Stimulated activated CD4-positive, alpha-beta T cell treated with anti-CD3 and anti-CD28 coated beads, Interleukin-4, amount 100 ng/mL, for 1 hour (primary cell): ENCODE results near the gene RGS3.
A peak's percentile ranks its signal among the peaks of the same experiment; 100 is the strongest.

Source experiments
- DNase-seq: peaks from one replicate; pipeline ENCODE4 v3.0.0-alpha.2; 2020

RGS3 gene

GRCh38 chr9:113608082-113608685, 144.7 kb downstream of the RGS3 start:
- no peak for DNase-seq

DNA sequence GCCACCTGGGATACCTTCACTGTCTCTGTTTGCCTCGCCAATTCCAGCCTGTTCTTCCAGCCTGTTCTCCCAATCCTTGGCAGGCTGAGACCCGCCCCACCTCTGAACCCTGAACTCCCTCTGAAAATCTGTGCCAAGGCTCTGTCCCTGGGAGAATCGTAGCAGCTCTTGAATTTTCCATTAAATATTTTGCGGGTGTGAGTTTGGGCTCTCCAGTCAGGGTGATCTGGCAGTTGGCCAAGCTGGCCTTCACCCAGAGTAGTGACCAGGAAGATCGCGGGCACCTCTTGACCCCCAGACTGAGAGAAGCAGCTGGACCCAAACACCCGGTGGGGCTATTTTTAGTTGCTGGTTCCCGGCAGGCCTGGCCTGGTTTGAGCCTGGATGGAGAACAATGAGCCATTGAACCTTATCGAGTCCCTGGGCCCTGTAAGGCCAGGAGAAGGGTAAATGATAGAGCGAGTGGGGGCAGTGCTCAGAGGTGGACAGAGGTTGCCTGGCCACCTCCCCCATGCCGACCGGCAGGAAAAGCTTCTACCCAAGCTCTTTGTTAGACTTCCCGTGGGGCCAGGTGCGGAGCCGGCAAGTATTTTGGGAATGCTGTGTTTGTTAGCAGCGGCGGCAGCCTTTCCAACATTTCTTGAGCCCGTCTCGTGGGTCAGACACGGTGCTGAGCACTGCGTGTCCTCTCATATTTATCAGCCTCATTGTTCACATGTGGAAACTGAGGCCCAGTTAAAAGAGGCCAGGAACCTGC, 146.2 kb downstream of the RGS3 start:
- no peak for DNase-seq

DNA sequence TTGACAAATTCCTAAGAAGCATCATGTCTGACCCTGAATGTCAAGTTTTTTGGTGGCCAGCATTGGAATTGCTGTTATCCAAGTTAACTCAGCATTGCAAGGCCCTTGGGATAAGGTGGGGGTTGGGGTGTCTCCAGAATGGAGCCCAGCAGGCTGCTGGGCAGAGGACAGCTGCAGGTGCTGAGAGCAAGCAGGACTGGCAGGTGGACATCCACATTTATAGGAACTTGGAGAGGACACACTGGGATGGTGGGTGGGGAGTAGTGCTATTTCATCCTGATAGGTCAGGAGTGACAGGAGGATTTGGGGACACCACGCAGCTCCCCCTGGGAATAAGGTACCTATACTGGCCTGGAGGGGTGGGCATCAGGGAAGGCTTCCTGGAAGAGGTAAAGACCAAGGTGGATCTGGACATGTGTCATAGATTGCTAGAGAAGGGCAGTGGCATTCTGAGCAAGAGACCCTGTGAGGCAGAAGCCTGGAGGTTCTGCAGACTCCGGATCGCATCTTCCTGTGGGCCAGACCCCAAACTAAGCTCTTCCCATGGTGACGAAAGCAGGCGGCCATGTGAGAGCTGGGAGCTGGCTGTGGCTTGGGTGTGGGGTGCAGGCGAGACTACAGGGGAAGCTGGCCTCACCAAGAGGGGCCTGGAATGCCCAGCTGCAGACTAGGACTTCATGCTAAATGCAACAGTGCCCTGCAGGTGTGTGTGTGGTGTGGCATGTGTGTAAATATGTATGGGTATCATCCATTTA, 148.1 kb downstream of the RGS3 start:
- no peak for DNase-seq

DNA sequence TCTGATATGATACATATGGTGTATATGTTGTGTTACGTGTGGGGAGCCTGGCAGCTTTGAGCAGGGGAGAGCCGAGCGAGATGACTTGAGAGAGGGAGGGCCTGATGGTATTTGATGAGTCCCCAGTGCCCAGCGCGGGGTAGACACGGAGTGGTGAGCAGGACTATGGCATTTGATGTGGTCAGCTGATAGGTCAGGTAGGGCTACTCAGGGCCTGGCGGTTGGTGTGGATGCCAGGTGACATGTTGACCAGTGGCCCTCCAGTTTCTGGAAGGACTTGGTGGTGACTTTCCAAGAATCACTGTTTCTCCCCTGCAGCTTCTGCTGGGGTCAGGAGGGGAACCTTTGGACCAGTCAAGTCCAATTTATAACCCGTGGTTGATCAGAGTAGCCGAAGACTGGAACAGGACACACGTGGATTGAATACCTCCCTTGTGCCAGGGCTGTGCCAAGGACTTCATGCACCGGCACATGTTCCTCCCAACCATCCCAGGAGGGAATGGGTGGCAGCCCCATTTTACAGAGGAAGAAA, 148.8 kb downstream of the RGS3 start:
- no peak for DNase-seq

DNA sequence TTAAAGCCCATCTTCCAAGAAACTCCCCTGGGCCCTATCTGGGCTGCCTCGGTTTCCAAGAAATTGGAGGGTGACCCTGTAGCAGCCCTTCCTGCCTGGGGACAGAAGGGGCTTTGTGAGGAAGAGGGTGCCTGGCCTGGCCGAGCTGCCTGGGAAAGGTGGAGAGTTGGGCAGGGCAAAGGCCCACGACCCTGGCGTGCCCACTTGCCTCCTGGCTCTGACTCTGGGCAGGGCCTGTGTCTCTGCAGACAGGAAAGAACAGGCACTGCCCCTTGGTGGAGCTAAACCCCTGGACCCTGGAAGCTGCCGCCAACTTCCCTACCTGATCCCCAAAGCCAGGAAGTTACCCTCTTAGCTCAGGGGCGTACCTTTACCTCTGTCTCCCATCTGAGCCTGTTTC, 149.3 kb downstream of the RGS3 start:
- no peak for DNase-seq

DNA sequence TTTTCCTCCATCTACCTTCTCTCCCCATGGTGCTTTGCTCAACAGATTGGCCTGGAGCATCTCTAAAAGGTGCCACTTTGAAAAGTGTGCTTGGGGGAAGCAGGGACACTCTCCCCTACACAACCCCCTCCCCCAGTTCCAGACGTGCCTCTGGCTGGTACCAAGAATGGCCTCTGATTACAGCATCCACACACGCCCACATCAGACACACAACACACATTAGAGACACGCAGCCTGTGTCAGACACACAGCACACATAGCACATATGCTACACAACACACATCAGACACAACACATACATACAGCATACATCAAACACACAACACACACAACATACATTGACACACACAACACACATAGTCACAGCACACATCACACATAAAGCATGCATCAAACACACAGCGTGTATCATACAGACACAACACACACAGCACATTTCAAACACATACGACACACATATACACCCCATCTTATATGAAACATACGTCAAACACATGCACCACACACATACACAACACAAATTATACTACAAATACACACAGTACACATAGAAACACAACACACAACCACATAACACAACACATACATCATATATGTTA, 150.4 kb downstream of the RGS3 start:
- no peak for DNase-seq

DNA sequence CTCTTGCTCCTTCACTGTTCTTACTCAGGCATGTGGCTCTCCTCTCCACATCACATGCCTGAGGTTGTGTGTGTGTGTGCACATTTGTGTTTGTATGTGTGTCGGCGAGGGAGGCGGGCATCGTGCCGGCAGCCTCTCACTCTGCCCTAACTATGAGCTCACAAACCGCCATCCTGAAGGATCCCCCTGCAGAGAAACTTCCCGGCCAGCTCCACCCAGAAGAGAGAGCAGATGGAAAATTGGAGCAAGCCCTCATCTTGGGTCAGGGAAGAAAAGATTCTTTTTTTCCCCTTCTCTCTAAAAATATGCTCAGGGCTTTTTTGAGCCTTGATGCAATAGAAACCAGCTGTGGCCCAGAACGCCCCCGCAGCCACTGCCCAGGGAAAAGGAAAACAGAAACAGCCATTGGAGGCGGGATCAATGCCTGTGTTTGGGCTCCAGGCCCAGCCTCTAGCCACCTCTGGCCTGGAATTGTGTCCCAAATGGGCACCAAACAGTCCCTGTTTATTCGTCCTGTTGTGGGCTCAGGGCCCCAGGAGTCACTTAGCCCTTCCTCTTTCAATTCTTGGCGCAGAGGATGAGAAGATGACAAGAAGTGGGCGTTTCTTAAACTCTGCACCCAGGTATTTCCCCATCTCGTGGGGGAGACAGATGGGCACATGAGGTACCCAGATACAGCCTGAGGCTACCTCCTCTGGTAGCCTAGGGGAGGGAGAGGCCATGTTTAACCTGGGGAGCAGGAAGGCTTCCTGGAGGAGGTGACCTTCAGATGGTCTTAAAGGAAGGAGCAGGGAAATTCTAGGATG, 151.5 kb downstream of the RGS3 start:
- DNase-seq = no peak

DNA sequence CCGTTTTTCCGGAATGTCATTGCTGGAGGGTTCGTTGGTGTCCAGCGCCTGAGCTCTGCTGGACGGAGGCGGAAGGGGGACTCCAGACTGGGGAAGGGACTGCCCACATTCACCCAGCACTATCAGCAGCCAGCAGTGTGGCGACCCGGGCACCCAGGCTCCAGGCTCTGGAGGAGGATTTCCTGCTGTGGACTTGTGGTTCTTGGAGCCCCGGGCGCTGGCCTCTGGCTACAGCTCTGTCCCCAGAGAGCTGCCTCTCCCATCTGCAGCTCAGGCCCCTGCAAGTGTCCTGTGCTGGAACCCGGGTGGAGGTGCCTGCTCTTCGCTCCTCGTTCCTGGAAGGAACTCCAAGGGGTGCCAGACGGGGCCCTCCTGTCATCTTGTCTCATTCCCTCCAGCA, 152.6 kb downstream of the RGS3 start:
- no peak for DNase-seq

DNA sequence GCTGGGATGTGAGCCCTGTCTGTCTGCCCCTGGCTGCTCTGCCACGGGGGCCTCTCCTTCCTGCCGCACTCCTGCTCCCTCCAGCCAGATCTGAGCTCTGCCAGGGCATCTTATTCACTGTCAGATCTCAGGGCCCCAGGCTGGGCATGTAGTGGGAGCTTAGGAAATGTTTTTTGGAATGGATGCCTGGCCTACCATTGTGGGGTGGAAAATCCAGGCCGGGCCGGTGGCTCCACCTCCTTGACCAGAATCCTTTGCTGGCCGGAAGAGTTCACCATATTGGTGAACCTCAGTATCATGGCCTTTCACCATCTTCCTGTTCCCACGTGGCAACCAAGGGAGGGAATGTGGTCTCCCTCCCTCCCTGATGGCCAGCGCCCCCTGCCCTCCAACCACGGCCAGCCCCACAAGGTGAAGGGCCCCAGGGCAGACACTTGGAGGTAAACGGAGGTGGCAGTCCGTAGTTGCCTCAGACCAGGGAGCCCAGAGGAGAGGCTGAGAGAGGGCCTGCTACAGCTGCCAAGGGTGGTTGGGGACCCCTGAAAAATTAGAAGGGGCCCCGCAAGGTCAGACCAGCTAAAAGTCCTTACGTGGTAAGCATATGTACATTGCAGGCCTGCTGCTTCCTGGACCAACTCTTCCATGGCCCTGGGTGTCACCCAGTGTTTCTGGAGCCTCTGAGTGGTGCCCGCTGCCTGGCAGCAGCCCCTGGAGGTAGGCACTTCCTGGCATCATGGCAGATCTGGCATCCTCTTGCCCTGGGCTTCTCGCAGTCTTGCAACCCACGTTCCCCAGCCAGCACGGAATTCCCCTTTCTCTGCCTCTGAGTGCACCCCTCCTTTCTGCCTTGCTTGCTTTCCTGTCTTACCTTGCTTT, 153.3 kb downstream of the RGS3 start:
- peak; percentile 13 for DNase-seq

DNA sequence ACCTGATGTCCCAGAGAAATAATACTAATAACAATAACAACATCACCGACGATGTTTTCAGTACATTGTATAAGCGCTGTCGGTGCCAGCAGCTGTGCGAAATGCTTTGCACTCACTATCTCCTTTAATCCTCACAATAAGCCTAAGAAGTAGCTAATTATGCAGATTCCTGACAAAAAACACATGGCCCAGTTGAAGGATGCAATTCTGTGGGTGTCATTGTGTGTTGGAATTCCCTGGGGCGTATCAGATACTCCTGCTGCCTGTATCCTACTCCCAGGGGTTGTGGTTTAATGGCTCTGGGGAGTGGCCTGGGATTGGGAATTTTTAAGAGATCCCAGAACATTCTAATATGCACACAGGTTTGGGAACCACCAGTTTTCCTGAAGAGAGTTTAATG, 154.0 kb downstream of the RGS3 start:
- no peak for DNase-seq

- DNase-seq = no peak
Observed at GRCh38 chr9:113618836-113619490, 155.4 kb downstream of the RGS3 start.

- DNase-seq = no peak
Observed at GRCh38 chr9:113619491-113620376, 156.2 kb downstream of the RGS3 start.

- DNase-seq = no peak
Observed at GRCh38 chr9:113620377-113621161, 157.0 kb downstream of the RGS3 start.

GRCh38 chr9:113621309-113621791, 157.8 kb downstream of the RGS3 start:
- DNase-seq = no peak

DNA sequence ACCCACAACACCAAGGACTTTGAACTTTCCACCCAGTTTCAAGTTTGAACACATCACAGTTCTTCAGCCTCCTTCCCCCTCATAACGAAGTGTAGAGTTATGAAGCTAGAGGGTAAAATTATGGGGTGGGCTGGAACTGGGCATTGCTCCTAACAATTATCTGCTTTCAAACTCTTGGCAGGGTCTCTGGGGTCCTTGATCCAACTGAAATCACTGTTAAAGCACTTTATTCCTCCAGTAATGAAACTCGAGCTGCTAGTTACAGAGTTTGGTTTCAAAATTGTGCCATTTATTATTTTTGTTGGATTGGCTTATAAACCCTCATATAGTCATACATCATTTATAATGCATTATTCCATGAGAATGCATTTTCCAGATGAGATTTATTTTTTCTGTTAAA, 158.5 kb downstream of the RGS3 start:
- no peak for DNase-seq

DNA sequence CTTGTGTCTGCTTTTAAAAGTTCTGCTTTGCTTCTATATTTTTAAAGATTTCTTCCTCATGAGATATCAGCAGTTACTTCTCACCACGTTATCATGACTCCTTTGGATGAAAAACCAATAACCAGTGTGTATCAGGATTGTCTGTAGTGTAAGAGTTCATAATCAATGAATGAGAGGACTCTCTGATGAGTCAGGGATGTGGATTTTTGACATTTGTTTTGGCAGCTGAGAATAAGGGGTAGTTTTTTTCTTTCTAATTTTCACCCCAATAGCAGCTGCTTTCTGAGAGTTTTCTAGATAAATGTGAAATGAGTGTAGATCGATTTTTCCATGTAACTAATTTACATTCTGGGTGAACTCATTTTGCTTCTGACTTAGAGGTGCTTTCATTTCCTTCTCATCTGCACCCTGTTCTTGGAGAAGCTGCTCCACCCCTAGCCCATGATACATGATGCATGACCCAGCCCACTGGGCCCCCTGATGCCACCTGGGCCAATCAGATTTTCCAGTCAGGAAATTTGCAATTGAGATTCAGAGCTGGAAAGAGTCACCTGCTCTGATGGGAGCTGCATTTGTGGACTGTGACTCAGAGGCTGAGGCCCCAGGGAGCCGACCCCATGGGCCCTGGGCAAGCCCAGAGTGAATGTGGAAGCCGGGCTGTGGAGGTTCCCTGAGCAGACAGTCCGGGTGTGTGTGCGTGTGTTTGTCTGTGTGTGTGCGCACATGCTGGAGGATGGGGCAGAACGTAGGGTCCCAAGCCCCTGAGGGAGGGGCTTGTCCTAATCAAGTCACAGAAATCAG, 159.3 kb downstream of the RGS3 start:
- DNase-seq = peak; percentile 42

DNA sequence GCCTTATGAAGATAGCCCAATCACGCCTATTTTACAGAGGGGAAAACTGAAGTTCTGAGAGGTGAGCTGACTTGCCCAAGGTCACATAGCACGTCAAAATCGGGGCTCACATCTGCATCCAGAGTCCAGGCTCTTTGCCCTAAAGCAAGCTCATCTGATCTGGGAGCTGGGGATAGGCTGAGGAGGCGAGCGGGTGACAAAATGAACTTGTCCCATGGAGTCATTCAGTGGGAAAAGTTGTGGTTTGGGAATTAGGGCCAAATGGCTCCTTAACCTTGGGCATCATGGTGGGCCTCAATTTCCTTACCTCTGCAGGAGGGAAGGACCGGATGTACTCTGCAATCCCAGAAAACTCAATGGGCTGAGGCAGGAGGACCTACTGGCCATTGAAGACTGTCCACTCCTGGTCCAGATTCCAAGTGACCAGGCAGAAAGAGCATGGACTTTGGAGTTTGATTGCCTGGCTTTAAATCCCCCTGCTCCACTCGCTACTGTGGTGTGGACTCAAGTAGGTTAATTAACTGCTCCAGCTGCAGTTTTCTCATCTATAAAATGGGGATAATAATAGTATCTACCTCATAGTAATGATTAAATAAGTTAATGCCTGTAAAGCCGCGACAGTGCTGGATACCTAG, 160.4 kb downstream of the RGS3 start:
- no peak for DNase-seq
